ACC112 (cell line): Measurements from ENCODE around the gene PUM1.

Source experiments
- H2AFZ ChIP-seq: fragments of 200-600 bp; sonication (generic); one replicate; pipeline ENCODE4 v1.6.0; 2017; ENCODE audit warnings: antibody characterized with exemption, low read length; ENCODE audit not compliant: unreplicated experiment
- H3K27ac ChIP-seq: fragments of 200-600 bp; sonication (generic); 2 replicates; pipeline ENCODE4 v1.5.1; 2014; ENCODE audit warnings: low read depth, mild to moderate bottlenecking, antibody characterized with exemption, low read length, moderate library complexity
- H3K27me3 ChIP-seq: fragments of 200-600 bp; sonication (generic); 2 replicates; pipeline ENCODE4 v1.6.1; 2014; ENCODE audit warnings: mild to moderate bottlenecking, antibody characterized with exemption, low read length, moderate library complexity, mixed read lengths; ENCODE audit not compliant: insufficient read depth
- H3K36me3 ChIP-seq: fragments of 200-600 bp; sonication (generic); 2 replicates; pipeline ENCODE4 v1.6.1; 2016; ENCODE audit warnings: mild to moderate bottlenecking, antibody characterized with exemption, low read length, moderate library complexity, mixed read lengths; ENCODE audit not compliant: insufficient read depth
- H3K4me1 ChIP-seq: fragments of 200-600 bp; sonication (generic); one replicate; pipeline ENCODE4 v1.6.1; 2016; ENCODE audit warnings: low read length, mixed read lengths; ENCODE audit not compliant: insufficient read depth, unreplicated experiment, control insufficient read depth
- H3K4me3 ChIP-seq: fragments of 200-600 bp; sonication (generic); 2 replicates; pipeline ENCODE4 v1.5.1; 2014; ENCODE audit warnings: mild to moderate bottlenecking, low read depth, low read length
- H3K79me2 ChIP-seq: fragments of 200-600 bp; sonication (generic); one replicate; pipeline ENCODE4 v1.6.0; 2016; ENCODE audit warnings: low read length; ENCODE audit not compliant: control insufficient read depth, unreplicated experiment, insufficient read depth

Gene PUM1

DNA sequence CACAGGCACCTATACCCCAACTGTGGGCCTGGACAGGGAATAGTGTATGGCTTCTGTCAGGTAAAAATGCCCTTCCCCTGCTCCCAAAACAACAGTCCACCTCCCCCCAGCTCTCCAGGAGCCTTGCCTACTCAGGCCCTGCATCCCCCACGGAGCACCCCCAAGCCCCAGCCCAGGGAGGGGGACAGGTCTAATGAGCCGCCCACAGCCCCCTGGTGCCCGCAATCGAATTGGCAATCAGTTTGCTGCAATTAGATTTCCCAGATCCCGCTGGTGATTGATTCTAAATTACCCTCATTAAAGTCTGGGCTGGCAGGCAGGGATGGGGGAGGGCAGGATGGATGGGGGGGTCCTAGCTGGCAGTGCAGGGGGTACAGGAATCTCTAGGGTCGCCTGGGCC, 165.0 kb downstream of the PUM1 start:
- H2AFZ ChIP-seq = no peak overlapping the region
- H3K4me1 ChIP-seq = peaks cover 8% of the 10 kb centered on the region
- H3K36me3 ChIP-seq = no peaks in the 10 kb centered on the region
- no peaks in the 10 kb centered on the region for H3K27me3 ChIP-seq
- no peak overlapping the region for H3K4me3 ChIP-seq
- no peaks in the 10 kb centered on the region for H3K79me2 ChIP-seq
- no peak overlapping the region for H3K27ac ChIP-seq

DNA sequence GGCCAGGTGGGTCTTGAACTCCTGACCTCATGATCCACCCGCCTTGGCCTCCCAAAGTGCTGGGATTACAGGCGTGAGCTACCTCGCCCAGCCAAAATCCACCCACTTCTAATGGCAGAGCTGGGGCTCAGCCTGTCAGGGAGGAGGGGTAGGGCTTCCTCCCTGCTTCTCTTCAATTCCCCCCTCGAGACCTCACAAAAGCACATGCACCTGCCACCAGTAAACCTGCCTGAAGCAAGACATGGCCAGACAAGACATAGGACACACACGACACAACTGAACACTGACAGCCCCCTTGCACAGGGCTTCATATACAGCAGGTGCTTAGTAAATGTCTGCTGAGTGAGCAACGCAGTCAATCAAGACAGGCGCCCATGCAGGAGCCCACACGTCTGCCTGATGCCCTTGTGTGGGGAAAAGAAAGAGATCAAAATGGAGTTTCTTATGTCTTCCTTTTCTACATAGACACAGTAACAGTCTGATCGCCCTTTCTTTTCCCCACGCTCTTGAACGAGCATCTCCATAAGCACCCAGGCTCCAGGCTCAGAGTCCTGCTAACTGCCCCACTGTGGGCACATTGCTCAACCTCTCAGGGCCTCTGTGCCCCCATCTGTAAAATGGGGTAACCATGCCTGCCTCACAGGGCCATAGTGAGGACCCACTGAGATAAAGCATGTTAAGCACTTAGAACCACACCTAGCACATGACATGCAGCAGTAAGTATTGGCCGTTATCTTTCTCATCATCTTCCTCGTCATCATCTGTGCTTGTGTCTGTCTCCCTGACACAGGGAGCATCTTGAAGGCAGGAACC, 165.7 kb downstream of the PUM1 start:
- Histone ChIP-seq H2AFZ (no peak overlapping the region), H3K27me3 (no peaks in the 10 kb centered on the region), H3K4me1 (peaks cover 8% of the 10 kb centered on the region), H3K79me2 (no peaks in the 10 kb centered on the region), H3K27ac (no peak overlapping the region), H3K4me3 (no peak overlapping the region), H3K36me3 (no peaks in the 10 kb centered on the region)

DNA sequence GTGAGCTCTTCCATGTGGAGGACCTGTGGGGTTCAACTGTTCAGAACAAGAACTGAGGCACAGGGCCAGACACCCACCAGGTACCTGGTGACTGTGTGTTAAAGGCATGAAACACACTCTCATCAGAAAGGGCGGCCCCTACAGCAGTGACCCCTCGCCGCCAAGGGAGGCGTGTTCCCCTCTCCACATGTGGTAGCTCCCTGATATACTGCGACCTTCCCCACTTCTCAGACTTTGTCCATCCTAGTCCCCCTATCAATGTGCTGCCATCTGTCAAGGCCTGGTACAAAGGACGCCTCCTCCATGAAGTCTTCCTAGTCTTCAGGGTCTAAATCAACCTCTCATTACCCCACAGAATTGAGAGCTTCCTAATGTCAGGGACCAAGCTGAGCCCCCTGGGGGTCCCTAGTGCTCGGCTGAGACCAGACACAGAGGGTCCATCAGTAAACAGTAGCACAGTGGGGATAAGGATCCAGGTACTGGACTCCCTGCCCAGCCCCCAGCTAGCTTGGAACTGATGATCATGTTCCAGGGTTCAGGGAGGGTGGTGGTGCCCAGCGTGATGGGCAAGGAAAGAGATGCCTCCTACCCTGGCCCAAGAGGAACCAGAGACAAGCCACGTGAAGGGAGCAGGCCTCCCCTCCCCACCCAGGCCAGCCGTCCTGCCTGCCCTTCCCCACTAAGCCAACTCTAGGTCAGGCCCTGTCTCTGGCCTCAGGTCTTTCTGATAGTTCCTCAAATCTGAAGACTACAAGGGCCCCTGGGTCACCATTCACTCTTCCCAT, 167.3 kb downstream of the PUM1 start:
- Histone ChIP-seq H3K36me3 (no peaks in the 10 kb centered on the region), H3K27ac (no peak overlapping the region)

DNA sequence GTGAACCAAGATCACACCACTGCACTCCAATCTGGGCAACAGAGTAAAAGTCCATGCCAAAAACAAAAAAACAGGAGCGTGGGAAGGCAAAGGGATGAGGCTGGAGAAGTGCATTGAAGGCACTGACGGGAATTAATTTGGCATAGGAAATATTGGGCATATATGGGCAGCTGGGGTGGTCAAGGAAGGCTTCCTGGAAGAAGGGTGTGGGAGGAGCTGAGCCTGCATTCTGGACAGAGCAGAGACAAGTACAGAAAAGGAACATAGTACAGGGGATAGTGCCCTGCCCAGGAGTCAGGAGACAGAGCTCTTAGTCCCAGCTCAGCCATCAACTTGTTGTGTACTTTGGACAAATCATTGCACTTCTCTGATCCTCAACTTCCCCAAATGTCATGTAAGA, 168.6 kb downstream of the PUM1 start:
- no peak overlapping the region for H3K27ac ChIP-seq
- H3K4me3 ChIP-seq = no peak overlapping the region
- no peaks in the 10 kb centered on the region for H3K27me3 ChIP-seq
- no peaks in the 10 kb centered on the region for H3K36me3 ChIP-seq
- peaks cover 4% of the 10 kb centered on the region for H3K4me1 ChIP-seq
- H3K79me2 ChIP-seq = no peaks in the 10 kb centered on the region
- H2AFZ ChIP-seq = no peak overlapping the region

More for the DNA sequence above, 167.3 kb downstream of the PUM1 start:
- Histone ChIP-seq H3K79me2 (no peaks in the 10 kb centered on the region), H3K27me3 (no peaks in the 10 kb centered on the region), H3K4me1 (peaks cover 8% of the 10 kb centered on the region), H2AFZ (no peak overlapping the region), H3K4me3 (no peak overlapping the region)

DNA sequence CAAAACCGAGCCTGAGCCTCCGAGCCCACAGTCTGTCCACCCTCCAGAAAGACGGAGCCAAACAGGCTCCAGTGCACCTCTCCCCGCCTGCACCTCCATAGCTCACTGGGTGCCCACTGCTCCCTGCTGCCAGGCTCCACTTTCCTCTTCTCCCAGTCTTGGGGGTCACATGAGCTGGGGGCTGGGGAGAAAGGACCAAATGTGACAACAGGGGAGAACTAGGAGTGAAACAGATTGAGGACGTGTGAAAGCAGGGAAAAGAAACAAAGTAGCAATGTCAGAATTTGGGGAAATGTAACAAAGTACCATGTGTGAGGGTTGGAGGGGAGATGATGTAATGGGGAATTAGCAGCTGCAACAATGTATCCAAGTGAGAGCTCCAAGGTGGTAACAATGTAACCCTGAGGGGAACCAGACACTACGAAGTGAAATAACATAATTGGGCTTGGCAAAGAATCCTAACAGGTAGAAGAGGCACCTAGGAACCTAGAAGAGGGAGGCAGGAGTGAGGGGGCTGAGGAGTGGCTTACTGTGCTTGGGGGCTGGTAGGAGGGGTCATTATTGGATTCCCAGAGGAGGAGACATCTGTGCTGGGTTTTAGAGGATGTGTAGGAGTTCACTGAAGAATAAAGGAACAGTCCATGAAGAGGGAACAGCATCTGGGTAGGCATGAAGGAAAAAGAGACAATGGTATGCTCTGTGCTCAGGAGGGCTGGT, 169.4 kb downstream of the PUM1 start:
- Histone ChIP-seq H3K4me1 (peaks cover 4% of the 10 kb centered on the region), H3K27me3 (no peaks in the 10 kb centered on the region), H3K27ac (no peak overlapping the region), H3K36me3 (no peaks in the 10 kb centered on the region), H3K4me3 (no peak overlapping the region), H2AFZ (no peak overlapping the region), H3K79me2 (no peaks in the 10 kb centered on the region)

DNA sequence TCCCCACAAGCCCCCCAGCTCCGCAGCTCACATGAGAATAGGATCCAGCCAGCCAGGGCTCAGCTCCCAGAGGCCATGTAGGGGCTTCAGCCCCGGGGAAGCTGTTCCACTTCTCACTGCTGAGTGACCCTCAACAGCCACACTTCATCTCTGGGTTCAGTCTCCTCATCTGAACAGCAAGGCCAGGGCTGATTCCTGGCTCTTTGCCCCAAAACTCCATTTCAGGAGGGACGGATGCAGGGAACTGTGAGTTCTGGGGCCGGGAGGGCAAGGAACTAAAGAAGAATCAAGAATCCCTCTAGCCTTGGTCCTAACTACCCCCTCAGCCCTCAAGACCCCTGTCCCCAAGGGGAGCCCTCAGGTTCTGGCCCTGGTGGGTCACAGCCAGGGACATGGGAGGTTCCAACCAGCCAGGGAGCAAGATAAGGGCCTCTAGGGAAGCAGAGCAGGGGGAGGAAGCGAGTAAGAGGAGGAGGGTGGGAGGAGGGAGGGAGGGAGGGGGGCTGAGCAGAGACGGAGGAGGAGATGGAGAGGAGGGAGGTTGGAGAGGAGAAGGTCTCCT, 170.1 kb downstream of the PUM1 start:
- H3K4me3 ChIP-seq = no peak overlapping the region
- H3K27me3 ChIP-seq = no peaks in the 10 kb centered on the region
- H3K4me1 ChIP-seq = peaks cover 4% of the 10 kb centered on the region
- H3K36me3 ChIP-seq = no peaks in the 10 kb centered on the region
- no peak overlapping the region for H2AFZ ChIP-seq
- no peaks in the 10 kb centered on the region for H3K79me2 ChIP-seq
- H3K27ac ChIP-seq = no peak overlapping the region

DNA sequence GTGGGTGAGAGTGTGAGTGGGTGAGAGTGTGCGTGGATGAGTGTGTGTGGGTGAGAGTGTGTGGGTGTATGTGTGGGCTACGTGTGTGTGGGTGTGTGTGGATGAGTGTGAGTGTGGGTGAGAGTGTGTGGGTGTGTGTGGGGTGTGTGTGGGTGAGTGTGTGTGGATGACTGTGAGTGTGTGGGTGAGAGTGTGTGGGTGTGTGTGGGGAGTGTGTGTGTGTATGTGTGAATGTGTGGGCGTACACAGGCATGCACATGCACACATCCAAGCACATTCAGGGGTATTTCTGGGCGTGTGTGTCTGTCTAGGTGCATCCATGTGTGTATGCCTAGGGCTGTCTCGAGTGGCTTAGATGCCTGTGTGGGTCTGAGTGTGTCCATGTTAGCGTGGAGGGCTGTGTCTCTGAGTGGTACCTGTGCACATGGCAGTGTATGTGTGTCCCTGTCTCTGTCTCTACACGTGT, 171.0 kb downstream of the PUM1 start:
- Histone ChIP-seq H3K27me3 (no peaks in the 10 kb centered on the region), H3K79me2 (no peaks in the 10 kb centered on the region), H2AFZ (no peak overlapping the region), H3K36me3 (no peaks in the 10 kb centered on the region), H3K4me3 (no peak overlapping the region), H3K4me1 (peaks cover 4% of the 10 kb centered on the region), H3K27ac (no peak overlapping the region)

DNA sequence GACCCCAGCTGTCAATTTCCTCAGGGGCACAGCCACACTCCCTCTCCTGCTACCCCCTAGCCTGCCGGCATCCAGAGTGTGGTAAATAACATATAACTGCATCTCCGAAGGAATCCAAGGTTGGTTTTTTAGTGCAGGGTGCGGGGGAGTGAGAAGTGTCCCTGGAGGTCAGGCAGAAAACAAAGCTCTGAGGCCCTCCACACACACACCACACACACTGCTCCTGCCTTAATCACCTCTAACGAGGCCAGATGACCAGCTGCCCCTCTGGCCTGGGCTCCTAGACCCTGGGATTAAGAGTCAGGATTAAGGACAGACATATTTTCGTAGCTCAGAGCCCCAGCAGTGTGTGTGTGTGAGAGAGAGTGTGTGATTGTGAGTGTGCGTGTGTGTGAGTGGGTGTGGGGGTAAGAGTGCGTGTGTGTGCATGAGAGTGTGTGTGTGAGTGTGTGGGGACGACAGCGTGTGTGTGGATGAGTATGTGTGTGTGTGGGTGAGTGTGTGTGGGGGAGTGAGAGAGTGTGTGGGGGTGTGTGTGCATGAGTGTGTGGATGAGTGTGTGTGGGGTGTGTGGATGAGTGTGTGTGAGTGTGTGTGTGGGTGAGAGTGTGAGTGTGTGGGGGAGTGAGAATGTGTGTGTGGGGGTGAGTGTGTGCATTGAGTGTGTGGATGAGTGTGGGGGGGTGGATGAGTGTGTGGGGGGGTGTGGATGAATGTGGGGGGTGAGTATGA, 171.6 kb downstream of the PUM1 start:
- H3K27ac ChIP-seq = no peak overlapping the region
- H3K36me3 ChIP-seq = no peaks in the 10 kb centered on the region
- no peak overlapping the region for H3K4me3 ChIP-seq
- no peaks in the 10 kb centered on the region for H3K79me2 ChIP-seq
- H3K27me3 ChIP-seq = no peaks in the 10 kb centered on the region
- no peak overlapping the region for H2AFZ ChIP-seq
- H3K4me1 ChIP-seq = peaks cover 4% of the 10 kb centered on the region

DNA sequence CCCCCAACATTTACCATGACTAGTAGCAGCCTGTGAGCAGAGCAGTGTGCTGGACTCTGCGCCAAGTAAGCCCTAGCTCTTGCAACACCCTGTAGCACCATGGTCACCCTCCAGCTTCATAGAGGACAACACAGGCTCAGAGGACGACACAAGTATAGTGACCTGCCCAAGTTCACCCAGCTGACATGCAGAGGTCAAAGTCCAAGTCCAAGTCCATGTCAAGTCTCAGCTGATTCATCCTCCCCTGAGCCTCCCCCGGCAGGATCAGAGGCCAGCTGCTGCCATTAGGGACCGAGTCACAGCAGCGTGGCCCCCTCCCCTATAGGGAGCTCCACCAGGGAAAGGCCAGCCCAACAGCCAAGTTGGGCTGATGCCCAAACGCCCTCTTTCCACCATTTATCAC, 172.8 kb downstream of the PUM1 start:
- Histone ChIP-seq H3K79me2 (no peaks in the 10 kb centered on the region), H3K27me3 (no peaks in the 10 kb centered on the region), H3K4me1 (peaks cover 4% of the 10 kb centered on the region), H3K36me3 (no peaks in the 10 kb centered on the region), H2AFZ (no peak overlapping the region), H3K4me3 (no peak overlapping the region), H3K27ac (no peak overlapping the region)

DNA sequence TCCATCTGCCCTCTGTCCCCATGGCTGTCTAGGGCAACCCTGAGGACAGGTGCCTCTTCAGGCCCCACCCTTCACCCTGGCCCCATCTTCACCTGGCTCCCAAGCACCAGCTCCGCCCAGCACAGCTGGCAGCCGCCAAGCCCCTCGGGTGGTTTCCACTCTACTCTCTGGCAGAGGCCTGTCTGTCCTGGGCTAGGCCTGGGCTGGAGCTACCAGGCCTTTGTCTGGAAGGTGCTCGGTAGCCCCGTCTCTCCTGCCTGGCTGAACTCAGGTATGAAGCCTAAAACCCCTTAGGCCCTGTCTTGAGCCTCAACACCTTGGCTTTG, 174.3 kb downstream of the PUM1 start:
- Histone ChIP-seq H3K36me3 (no peaks in the 10 kb centered on the region), H2AFZ (no peak overlapping the region), H3K27ac (no peak overlapping the region), H3K79me2 (no peaks in the 10 kb centered on the region), H3K4me1 (peaks cover 4% of the 10 kb centered on the region), H3K4me3 (no peak overlapping the region), H3K27me3 (no peaks in the 10 kb centered on the region)
